HG03108 (cell line): ENCODE data around the gene SORCS1.
A peak's percentile ranks its signal among the peaks of the same experiment; 100 is the strongest.
"Not testable (repeated sequence)": the region's sequence is repeated elsewhere in the genome, so short reads cannot be mapped to it uniquely, and the experiment has no call there.

Experiments
- ATAC-seq: cut with Tn5 transposase; IDR thresholded peaks from one replicate; pipeline ENCODE4 v1.9.1; 2021; ENCODE audit warnings: moderate library complexity; ENCODE audit not compliant: unreplicated experiment

The SORCS1 gene

DNA sequence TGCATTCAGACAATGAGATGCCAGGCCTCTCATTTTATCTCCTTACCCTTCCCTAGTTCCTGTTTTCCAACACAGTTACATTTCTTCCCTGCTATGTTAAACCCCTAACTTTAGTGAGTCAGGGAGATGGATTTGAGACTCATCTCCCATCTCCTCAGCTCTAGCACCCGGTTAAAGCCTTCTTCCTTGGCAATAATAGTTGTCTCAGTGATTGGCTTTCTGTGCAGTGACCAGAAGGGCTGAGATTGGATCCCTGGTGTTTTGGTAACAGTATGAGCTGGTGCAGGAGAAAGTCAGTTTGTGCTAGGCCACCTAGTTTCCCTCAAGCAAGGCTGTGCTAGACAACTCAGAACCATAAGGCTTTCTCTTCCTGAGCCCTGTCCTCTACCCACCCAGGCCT is 212.5 kb downstream of the SORCS1 start:
- ATAC-seq: no peak

- ATAC-seq: no peak
These were observed 214.6 kb downstream of the SORCS1 start for GRCh38 chr10:106949680-106950478.

DNA sequence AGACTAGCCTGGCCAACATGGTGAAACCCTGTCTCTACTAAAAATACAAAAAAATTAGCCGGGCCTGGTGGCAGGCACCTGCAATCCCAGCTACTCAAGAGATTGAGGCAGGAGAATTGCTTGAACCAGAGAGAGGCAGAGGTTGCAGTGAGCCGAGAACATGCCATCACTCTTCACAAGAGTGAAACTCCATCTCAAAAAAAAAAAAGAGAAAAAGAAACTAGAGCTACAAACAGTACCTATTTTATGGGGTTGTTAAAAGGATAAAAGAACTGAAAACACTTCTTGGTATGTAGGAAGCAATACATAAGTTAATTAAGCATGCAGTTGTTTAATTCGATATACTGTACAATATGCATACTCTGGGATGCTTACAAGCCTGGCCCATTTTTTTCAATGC is 216.9 kb downstream of the SORCS1 start:
- ATAC-seq: no peak

- ATAC-seq: no peak
These were observed 222.4 kb downstream of the SORCS1 start for GRCh38 chr10:106942035-106942662.

DNA sequence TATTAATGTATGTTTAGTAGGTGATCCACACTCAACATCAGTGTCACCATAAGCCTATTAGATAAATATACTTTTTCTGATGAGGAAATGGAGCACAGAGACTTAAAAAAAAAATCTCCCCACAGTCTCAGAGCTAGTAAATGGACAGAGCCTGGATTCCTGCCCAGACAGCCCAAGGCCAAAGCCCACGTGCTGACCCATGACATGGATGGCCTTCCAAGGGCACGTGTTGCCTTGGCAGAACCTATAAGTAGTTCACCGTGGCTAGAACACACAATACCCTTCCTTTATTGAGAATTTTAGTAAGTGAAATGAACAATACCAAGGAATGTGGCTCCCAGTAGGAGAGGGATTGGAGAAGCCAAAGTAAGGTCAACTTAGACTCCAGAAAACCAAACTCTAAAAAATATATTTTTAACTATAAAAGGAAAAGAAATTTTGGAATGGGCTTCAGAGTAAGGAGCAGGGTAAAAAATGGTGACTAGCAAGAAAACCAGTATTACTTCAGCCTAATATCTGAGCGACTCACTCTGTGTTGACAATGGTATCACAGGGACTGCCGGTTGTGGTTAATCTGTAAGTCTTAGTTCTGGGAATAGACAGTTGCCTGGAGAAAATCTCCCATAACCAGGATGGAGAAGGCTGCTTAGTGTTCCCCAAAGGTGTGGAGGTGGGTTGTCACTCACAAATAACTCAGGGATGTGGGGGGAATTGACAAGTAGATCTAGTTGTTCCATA is 223.0 kb downstream of the SORCS1 start:
- no peak for ATAC-seq

DNA sequence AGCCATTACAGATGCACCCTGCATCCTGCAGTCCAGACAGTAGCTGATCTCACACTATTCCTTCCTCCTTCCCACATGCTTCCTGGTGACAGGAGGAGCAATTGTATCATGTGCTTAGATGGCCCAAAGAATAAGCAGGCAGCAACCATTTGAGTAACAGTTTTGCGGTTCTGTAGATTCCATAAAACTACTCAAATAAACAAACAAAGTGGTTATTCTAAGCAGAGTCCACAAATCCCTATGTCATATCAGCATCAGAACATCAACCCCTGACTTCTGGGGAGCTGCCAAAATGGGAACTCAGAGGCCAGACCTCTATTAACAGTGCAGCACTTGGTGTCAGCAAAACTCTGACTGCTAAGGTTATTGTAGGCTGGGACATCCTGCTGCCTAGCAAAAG is 226.0 kb downstream of the SORCS1 start:
- no peak for ATAC-seq

DNA sequence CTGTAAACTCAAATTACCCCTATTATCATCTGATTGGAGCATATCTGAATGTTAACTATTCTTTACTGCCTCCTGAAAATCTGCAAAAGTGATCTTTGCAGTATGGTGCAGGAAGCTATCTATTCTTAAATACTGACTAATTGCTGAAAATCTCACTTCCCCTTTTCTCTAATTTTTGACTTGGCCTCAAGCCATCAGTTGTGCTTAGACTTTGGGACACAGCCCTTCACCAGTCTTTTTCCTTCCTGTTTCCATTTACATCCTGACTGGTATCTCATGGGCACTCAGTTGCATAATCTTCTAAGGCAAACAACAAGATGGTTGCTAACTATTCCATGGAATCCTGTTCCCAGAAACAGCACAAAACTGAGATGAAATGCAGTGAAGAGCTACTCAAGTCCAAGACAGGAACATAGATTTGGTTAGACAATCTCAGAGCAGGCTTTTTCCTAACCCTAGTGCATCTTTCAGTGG is 228.5 kb downstream of the SORCS1 start:
- ATAC-seq: peak; percentile 55

- no peak for ATAC-seq
These were observed 232.7 kb downstream of the SORCS1 start for GRCh38 chr10:106931853-106932249.

GRCh38 chr10:106931159-106931852 is 233.2 kb downstream of the SORCS1 start:
- ATAC-seq: peak; percentile 79

GRCh38 chr10:106930751-106931150 is 233.8 kb downstream of the SORCS1 start:
- no peak for ATAC-seq

DNA sequence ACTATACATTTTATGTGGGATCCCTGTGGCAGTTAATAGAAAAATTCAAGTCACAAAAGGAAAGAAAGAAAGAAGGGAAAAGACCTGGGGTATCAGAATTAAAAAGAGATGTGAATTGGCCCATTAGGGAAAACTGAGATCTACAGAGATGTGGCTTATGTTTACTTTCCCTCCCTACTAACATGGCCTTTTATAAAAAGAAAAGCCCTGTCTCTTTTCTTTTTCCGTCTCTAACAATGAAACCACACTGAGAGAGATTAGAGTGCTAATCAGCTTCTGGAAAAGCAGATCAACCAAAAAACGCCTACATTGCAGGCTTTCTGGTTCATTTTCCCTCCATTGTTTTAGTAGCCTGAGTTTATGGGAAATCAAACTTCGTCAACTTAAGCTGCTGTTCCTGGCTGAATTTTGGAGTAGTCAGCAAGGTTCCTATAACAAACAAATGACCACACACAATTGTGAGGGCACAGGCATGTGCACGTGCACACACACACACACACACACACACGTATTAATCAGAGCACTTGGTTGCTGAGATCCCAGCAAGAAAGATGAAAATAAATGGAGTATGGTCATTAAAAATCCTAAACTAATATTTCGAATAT is 235.1 kb downstream of the SORCS1 start:
- ATAC-seq: no peak

GRCh38 chr10:106928151-106928550 is 236.4 kb downstream of the SORCS1 start:
- not testable (repeated sequence) for ATAC-seq

DNA sequence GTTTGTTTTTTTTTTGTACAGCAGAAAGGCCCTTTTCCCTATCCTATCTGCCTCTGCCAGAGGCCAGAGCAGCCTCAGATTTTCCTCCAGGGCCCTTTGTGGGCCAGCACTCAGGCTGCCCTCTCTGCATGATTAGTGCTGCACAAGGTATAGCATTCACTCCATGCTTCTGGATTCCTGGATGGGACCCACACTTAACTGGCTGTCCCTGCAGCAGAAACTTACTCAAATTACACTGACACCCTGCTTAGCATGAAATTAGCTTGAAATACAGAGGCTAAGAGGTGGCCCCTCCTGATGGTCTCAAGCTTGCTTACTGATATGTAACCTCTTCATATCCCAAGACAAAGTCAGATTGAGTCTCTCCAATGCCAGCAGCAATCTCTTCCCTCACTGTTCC is 239.3 kb downstream of the SORCS1 start:
- no peak for ATAC-seq

DNA sequence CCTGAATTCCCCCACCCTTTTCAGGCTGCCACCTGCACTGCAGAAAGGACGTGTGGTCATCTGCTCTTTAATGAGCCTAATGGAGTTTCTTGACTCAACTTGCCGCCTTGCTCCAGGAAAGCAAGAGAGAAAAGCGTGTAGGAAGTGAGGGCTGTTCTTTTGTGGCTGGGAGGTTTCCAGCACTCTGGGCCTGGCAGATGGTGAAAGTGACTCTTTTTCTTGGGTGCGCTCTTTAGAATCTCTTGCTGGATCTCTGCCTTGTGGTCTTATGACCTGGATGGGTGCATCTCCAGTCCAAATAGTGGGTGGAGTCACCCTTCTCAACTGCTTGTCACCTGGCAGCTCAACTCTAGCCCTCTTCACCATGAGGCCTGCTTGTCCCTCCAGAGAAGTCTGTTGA is 244.0 kb downstream of the SORCS1 start:
- no peak for ATAC-seq

- peak; percentile 57 for ATAC-seq
These were observed 244.6 kb downstream of the SORCS1 start for GRCh38 chr10:106919871-106920282.

DNA sequence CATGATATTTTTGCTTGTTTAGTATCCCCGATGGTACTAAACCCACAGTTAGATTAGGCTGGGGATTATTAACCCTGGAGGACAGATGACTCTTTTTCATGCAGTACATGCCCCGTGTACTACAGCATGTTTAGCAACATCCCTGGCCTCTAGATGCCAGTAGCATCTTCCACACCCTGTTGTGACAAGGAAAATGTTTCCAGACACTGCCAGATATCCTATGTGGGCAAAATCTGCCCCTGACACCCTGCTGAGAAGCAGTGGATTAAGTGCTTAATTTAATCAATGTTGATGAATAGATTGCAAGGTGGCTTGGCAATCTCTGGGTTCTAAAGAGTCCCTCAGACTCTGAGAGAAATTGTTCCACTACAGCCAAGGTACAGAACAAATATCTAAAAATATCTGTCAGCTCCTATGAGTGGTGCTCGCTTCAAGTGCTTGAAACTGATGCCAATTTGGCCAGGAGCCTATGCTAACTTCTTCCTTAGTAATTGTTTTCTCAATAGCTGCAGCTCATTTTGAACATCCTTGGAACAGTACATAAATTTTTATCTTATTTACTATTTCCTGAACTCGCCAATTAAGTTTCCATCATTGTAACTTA is 247.0 kb downstream of the SORCS1 start:
- no peak for ATAC-seq

DNA sequence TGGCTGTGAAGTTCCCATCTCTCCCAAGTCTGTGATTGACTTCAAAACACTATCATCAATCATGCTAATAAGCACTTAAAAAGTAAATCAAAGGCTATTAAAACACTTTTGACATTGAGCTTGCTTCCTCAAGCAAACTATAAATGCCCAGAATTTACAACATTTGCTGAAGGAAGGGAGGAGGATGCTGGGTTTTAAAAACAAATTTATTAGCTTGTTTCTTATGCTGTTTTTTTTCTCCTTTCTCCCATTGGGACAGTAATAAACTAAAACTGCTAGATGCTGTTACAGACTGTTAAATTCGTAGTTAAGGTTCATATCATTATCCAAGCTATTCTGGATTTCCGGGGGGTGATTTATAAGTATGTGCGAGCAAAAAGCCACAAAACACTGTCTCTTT is 250.5 kb downstream of the SORCS1 start:
- no peak for ATAC-seq

DNA sequence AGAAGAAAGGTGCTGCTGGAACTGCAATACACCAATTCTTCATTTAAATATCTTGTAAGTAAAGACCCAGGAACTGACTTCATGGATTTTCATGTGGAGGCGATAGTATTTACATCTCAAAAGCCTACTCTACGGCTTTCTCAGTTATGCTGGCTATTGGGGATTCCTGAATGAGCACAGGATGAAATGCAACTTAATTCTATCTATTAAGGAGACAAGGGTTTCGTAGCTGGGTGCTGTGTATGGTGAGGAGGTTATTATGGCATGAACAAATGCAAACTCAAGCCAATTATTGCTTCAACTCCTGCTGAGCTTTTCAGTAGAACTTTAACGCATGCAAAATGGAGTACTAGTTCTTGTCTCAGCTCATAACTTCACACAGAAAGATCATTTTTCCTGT is 251.2 kb downstream of the SORCS1 start:
- ATAC-seq: no peak

GRCh38 chr10:106911096-106911495 is 253.4 kb downstream of the SORCS1 start:
- ATAC-seq: no peak

- ATAC-seq: no peak
These were observed 253.8 kb downstream of the SORCS1 start for GRCh38 chr10:106910666-106911065.
